GM12878 (cell line): ENCODE data around the gene C1orf21.

Experiments
- ASH2L ChIP-seq: fragments of 300-600, 200-600 bp; sonication (generic); IDR thresholded peaks from 2 replicates; pipeline ENCODE4 v1.6.1; 2017; ENCODE audit warnings: low read depth, mild to moderate bottlenecking, borderline replicate concordance
- FOXM1 ChIP-seq: IDR thresholded peaks from 2 replicates; pipeline ENCODE4 v1.6.1; 2012; ENCODE audit warnings: low read depth, mild to moderate bottlenecking, inconsistent platforms, low read length, moderate library complexity
- KDM1A ChIP-seq: fragments of 200-600 bp; sonication (generic); IDR thresholded peaks from 2 replicates; pipeline ENCODE4 v1.6.1; 2016; ENCODE audit warnings: borderline replicate concordance
- NFYB ChIP-seq: IDR thresholded peaks from 2 replicates; pipeline ENCODE4 v1.6.1; 2011; ENCODE audit warnings: low read depth, mild to moderate bottlenecking, low read length, improper control_type of control experiment, moderate library complexity; ENCODE audit not compliant: insufficient read depth
- POLR2A ChIP-seq: IDR thresholded peaks from 2 replicates; pipeline ENCODE4 v1.6.1; 2011; ENCODE audit warnings: low read depth, mild to moderate bottlenecking, low read length
- SP1 ChIP-seq: IDR thresholded peaks from one replicate; pipeline ENCODE4 v1.6.1; 2011; ENCODE audit warnings: low read depth, low read length
- TCF12 ChIP-seq: IDR thresholded peaks from 2 replicates; pipeline ENCODE4 v1.6.1; 2011; ENCODE audit warnings: low read depth, mild to moderate bottlenecking, low read length
- TF ChIP-seq, protein P1 (sequence below), 3 experiments: IDR thresholded peaks in 2 of 3; conservative IDR thresholded peaks in 1 of 3; 2 replicates each; pipeline ENCODE4 v1.5.1; 2011; ENCODE audit warnings: low read depth in 3 of 3, low read length in 3 of 3, mild to moderate bottlenecking in 3 of 3, control low read depth in 2 of 3, moderate library complexity in 2 of 3, inconsistent platforms in 1 of 3, mixed read lengths in 1 of 3; ENCODE audit not compliant: control insufficient read depth in 2 of 3, insufficient read depth in 1 of 3; ENCODE audit errors: extremely low read depth in 1 of 3

DNA sequence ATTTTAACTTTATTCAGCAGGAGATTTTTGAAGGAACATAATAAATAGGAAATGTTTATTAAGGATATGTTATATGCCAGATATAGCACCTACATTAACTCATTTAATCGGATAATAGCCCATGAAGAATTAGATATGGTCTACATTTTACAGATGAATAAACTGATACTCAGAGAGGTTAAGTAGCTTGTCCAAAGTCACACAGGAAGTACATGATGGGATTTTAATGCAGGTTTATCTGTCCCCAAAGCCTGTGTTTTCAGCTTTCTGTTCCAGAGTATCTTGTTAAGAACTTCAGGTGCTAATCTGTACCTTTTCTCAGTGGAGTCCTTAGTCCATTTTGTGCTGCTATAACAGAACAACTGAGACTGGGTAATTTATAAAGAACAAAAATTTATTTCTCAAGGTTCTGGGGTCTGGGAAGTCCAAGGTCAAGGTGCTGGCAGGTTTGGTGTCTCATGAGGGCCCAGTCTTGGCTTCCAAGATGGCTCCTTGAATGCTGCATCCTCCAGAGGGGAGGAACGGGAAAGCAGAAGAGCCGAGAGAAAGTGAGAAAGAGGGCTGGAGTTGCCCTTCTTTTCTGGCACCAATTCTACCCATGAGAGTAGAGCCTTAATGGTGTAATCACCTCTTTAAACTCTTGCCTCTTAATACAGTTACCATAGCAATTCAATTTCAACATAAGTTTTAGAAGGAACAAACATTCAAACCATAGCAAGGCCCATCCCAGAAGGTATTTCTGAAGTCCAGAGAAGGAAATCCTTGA is 17.3 kb downstream of the C1orf21 start:
- TF ChIP-seq, protein P1, sequence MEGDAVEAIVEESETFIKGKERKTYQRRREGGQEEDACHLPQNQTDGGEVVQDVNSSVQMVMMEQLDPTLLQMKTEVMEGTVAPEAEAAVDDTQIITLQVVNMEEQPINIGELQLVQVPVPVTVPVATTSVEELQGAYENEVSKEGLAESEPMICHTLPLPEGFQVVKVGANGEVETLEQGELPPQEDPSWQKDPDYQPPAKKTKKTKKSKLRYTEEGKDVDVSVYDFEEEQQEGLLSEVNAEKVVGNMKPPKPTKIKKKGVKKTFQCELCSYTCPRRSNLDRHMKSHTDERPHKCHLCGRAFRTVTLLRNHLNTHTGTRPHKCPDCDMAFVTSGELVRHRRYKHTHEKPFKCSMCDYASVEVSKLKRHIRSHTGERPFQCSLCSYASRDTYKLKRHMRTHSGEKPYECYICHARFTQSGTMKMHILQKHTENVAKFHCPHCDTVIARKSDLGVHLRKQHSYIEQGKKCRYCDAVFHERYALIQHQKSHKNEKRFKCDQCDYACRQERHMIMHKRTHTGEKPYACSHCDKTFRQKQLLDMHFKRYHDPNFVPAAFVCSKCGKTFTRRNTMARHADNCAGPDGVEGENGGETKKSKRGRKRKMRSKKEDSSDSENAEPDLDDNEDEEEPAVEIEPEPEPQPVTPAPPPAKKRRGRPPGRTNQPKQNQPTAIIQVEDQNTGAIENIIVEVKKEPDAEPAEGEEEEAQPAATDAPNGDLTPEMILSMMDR (IDR thresholded peaks at IDR 0.05 in 2 of 3, conservative IDR thresholded peaks at IDR 0.05 in 1 of 3; ENCODE audit: control insufficient read depth in 2 of 3, extremely low read depth in 1 of 3, insufficient read depth in 1 of 3, low read depth in 3 of 3, low read length in 3 of 3) = no peak
- TF ChIP-seq FOXM1 (no peak), TCF12 (no peak), SP1 (no peak), ASH2L (no peak), POLR2A (no peak), KDM1A (no peak), NFYB (no peak)
